ENCODE data around the gene GRIA4.

- TF ChIP-seq USF2 (IDR thresholded peaks at IDR 0.05; ENCODE audit: borderline replicate concordance, low read depth, low read length) (no peak), RAD21 (IDR thresholded peaks at IDR 0.05; ENCODE audit: low read length) (no peak), CTCF (IDR thresholded peaks at IDR 0.05) (no peak), RCOR1 (IDR thresholded peaks at IDR 0.05; ENCODE audit: low read length) (no peak), MAX (IDR thresholded peaks at IDR 0.05; ENCODE audit: low read depth) (no peak)
Measured at GRCh38 chr11:105699203-105699602, 89.3 kb downstream of the GRIA4 start.

Measured in SK-N-SH (cell line).